Left renal pelvis (tissue), 4 donors: ENCODE measurements around the gene SMIM32. TPM values are rescaled to one million over a fixed set of nuclear protein-coding genes. Genes with fewer than 3 reads are reported as not detected.

ENCODE experiments used
- DNase-seq, 4 donors: peaks; one replicate each; pipeline ENCODE4 v3.0.0-alpha.2; 2013; ENCODE audit warnings: low read depth in 4 of 4, low spot score in 3 of 4
- polyA plus RNA-seq, 4 donors: library from polyadenylated mRNA; unstranded; fragments of 120-200 nt; gene quantifications; one replicate each; pipeline ENCODE4 v1.2.1, GENCODE V29; 2013; ENCODE audit not compliant: insufficient read length in 4 of 4

The SMIM32 gene
- polyA plus RNA-seq, 4 donors: 0.15 to 19.5 (median 10.5) TPM

DNA sequence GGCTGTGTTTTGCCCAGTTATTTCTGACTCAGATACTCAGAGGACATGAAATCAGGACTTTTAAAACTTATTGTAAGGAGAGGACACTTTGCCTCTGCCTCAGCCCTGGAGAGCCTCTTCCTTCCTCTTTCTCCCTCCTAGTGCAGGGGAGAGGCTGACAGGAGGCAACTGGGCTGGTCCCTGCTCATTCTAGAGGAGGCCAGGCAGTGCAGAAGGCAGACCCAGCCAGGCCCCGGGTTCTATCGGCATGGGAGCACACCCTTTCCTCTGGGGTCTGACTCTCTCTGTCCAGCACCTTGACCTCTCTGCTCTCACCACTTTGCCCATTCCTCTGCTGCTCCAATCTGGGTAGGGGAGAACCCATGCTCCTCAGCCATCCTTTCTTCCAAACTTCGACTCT, 16.0 kb upstream of the SMIM32 start:
- no peak for DNase-seq

DNA sequence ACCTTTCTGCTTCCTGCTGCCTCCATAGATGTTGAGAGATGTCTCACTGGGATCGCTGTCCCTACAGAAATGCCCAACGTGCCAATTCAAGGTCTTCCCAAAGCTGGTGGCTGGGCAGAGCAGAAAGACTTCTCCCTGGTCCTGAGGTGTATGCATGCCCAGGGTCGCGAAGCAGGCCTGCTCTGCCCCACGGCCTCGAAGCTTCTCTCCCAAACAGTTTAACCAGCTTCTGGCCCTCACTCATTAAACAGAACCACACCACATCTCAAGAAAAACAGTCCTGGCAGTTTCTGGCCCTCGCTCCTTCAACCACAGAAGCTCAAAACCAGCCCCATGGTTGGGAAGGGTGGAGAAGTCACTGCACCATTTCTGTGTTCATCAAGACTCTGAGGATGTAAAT, 14.7 kb upstream of the SMIM32 start:
- DNase-seq: no peak

DNA sequence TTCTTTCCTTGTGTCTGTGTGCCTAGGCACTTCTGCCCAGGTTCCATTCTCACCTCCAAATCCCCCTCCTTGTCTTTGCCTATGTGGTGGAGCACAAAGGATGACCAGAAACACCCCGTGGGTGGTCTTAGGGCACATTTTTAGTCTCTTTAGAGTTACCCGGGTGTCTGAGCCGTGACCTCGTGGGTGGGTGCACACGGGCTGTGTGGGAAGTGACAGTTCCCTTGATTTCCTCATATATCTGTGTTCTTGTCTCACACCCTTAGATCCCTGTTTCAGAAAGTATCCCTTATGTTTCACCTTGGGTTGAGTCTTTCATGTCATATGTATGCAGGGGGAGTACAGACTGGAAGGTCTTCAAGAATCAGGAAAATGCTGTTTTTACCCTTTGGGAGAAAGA, 13.4 kb upstream of the SMIM32 start:
- no peak for DNase-seq

DNA sequence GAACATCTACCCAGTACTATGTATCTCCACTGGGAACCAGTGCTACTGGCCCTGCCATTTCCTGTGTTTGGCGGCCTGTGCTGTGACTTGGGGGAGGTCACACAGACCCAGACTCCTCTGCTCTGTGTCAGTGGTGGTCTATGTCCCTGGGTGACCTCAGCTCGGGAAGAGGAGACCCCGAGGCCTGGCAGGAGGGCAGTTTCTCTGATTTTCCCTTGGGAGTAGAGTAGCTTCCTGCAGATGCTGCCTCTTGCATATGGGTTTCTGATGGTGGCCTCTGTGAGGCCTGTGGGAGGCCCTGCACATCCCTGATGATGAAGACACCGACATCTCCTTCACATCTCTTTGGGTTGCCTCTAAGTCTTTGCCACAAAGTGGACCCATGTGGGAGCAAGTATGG, 13.0 kb upstream of the SMIM32 start:
- DNase-seq: no peak

DNA sequence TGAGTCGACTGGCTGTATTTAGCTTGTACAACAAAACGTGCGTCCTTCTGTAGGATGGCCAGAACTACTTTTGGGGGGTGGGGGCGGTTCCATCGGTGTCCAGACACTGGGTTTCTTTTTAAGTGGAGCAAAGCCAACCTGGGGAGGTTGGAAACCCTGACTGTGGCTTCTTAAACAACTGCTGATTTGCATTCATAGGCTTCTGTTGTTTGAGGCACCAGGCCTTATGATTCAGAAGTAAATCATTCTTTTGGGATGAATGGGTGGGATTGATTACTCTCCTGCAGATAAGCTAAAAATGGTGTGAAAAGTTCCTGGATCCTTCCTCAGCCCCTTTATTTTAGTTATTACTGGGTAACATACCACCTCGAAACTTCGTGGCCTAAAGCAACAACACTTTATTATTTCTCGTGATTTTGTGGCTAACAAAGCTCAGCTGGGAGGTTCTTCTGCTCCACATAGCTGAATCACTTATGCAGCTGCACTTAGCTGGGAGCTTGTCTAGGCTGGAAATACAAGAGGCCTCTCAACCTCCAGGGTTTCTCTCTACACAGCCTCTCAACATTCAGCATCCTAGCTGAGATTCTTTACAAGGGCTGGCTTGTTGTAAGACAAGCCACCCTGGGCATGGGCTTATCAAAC, 12.2 kb upstream of the SMIM32 start:
- DNase-seq: no peak

DNA sequence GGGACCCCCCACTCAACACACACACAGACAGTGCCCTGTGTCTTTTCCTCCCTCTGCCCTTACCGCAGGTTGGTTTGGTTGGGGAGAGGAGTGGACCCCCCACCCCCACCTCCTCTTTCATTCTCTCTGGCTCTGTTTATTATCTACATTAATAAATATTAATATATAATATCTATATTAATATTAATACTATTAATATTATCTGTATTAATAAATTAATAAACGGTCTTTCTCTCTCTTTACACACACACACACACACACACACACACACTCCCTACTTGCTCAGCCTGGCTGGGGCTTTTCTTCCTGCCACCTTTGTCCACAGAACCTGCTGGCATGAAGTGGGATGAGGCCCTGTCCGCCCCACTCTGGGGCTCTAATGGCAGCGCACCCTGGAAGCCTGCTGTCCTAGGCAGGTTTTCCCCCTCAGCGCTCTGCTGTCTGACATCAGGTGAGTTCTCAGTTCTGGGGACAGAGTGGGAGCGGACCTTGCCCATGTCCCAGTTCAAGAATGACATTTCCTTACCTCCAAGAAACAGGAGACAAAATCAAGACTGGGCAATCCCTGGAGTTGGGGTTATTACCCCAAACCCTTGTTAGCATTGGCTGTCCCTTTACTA, 10.5 kb upstream of the SMIM32 start:
- no peak for DNase-seq

DNA sequence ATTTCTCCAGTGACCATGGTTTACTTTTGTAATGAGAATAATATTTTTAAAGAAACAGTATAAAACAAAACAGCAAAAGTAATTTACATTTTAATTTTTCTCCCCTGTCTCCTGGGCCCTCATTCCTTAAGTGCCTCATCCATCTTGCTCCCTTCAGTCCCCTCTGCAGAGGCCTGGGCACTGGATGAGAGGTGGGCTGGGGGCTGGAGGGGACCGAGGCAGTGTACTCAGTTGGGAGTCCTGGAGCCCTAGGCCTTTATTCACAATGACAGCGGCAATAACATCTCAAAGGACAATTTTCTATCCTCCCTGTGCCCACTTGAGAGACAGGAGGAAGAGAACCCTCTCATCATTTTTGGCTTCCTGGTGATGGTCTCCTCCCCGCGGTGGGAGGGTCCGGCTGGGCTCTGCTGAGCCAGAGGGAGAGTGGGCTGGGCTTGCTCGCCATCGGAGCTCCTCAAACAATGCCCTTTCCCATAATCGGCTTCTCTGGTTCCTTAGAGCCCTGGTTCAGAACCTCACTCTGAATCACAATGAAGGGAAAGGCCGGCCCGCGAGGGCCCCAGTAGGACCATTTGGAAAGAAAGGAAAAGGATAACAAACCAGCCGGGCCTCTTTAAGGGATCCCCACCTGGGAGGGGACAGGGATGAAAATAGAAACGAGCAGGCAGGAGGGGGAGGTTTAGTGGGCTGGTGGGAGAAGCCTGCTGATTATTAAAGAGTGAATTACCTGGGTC, 9.7 kb upstream of the SMIM32 start:
- no peak for DNase-seq

DNA sequence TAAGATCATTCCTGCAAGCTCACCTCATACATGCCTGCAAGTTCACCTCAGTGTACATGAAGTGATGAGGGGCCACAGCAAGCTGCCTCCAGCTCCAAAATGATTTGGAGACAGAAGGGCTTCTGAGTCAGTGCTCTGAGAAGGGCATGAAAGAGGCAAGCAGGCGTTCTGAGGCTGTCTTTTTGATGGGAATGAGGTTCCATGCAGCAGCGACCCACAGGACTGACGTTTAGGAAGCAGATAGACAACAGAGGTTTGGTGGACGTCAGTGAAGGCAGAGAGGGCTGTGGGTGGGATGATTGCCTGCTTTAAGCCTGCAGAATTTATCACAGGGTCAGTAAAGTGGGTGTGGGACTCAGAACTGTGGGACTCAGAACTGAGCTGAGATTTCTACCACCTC, 8.9 kb upstream of the SMIM32 start:
- DNase-seq: no peak

DNA sequence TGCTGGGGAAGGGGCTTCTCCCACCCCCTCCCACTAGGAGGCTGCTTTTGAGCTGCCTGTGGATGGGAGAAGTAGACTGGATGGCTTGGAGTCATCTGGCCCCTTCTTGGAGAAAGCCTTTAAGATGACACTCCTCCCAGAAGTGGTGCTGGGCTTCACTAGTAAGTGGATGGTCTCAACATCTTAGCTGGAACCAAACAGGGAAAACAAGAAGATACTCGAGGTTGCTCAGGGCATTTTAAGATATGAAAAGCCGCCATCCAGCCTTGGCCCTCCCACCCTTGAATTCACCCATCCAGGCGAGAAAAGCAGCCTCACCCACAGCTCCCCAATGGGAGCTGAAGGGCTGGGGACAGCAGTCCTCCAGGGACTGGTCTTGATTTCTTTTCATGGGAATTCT, 7.8 kb upstream of the SMIM32 start:
- no peak for DNase-seq

DNA sequence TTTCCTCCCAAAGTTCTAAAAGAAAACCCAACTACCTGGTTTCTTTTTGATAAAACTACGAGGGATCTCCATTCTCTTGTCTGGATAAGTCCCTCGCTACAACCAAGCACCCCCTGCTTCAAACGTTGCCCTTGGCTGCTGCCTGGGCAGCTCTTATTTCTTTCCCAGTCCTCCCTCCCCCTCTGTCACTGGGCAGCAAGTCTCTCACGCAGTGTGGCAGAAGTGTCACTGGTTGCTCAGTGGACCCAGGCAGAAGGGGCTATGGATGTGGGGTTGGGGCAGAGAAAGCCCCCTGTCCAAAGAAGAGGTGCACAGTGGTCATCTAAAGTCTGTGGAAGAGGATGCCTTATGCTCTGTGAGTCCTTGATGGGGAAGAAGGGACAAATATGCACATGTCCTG, 7.2 kb upstream of the SMIM32 start:
- DNase-seq: no peak

DNA sequence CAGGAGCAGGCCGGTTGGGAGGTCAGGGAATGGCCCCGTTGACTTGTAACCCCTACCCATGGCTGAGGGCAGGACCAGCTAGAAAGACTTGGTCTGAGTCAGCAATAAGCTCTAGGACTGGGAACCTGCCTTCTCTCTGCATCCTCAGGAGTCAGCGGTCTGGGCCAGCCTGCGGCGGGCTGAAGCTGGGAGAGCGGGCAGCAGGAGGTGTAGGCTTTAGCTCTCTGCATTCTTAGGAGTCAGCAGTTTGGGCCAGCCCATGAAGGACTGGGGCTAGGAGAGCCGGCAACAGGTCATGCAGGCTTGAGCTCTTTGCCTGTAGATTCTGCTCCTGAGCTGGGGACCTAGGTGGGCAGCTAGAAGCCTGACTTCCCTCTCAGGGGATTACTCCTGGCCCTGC, 6.4 kb upstream of the SMIM32 start:
- no peak for DNase-seq

DNA sequence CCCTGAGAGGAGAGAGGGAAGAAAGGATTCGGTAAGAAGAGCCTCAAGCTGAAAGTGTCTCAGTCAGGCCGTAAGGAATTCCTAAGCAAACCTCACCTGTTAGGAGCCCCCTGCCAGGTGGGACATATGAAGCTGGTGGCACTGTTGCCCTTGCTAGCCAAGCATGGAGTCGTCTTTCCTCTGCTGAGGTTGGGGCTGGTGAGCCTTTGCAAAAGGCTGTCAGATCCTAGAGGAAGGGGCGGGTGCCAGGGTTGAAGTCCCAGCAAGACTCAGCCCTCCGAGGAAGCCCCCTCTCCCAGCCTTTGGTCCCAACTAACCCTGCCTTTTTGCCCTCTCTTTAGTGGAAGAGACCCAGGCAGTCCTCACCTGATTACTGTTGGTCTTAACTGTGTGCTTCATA, 5.5 kb upstream of the SMIM32 start:
- DNase-seq: no peak

DNA sequence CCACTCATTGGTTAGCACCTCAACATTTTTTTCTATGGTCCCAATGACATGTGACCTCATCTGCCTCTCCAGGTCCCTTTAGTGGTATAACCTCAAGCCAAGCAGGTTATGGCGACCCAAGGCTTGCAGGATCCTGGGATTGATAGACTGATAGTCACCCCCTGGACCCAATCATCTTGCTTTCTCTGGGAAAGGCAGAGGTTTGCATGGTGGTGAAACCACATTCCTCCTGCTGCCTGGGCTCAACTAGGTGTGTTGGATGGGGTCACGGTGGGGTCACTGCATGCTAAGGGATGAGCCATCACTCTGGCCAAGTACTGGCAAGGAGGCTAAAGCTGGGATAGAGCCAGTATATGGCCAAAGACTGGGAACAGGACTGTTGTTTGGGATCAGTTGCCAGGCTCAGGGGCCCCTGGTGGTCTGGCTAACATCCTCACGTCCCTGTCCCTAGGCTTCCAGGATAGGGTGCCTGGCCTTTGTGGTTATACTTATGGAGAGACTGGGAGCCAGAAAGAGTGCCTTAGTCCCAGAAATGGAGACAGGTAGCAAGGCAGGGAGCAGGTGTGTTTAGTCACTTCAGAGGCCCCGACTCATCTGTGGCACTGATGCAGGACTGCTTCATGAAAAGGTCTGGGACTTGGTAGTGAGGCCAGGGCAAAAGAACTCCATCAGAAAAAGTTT, 4.6 kb upstream of the SMIM32 start:
- DNase-seq: no peak

DNA sequence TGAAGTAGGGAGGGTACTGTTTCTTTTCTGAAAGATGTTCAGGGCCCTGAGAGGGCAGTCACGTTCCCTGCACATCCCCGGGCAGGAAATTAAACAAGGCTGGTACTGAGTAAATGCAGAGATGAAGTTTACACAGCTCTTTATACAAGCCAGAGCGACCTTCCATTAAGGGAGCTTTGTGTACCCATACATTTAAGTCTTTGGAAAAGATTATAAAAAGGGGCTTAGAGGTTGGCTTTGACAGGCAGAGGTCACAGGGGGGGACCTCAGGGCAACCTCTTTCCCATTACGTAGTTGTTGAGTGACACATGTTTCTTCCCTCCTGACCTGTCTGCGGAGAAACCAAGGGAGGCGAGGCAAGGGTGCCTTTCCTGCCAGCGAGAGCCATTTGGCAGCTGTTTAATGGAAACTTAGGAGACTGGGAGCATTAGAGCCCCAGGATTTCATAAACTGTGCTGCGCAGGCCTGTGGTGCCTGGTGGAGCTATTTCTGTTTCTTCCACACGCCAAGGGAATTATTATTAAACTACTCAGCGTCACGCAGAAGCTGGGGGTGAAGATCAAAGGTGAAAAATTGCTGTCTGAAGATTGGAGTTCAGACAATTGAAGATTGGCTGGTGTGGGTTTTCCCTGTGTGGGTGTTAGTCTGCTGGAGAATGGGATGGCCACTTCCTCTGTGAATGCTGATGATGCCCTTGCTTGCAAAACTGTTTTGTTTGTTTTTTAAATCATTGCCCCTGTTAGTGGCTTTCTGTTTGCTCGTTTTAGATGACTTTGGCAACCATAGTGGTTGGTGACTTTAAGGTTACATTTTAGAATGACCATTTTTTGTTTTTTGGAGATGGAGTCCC, 3.2 kb upstream of the SMIM32 start:
- no peak for DNase-seq

DNA sequence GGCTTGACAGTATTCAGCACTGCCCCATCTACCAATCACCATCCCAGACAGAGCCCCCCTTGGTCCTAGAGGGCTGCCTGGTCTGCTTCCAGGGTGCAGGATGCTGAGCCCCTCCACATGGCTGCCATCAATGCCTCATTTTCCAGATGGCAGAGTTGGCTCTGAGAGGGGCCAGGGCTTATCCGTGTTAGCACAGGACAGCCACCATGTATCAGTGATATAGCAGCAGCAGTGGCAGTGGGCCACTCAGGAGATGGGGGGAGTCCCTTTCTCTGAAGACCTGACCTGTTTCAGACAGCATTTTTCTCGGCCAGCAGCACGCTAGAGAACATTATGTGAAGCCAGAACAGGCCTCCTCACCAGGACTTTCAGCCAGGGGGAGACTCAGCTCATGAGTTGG, 1.6 kb upstream of the SMIM32 start:
- no peak for DNase-seq

DNA sequence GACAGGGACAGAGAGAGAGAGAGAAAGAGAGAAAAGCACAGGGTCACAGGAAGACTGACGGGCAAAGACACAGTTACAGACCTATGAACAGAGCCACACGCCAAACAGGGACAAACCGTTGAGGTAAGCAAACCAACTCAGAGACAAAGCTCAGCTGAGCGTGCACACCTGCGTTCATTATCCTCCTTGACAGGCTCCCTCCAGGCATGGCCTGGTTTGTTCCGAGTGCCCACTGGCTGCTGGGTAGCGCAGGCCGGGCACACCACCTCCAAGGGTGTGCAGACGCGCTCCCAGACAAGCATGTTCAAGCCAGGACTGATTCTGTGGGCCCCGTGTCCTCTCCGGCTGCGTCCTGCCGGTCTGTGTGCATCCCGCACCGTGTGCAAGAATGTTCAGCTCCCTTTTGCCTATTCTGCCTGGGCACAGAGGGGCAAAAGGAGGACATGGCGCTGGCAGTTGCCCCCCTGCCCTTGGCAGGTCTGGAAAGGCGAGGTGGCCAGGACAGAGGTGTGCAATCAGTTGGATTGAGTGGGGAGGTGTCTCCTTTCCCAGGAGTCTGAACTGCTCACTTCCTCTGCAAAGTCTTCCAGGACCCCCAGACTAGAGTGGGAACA, 467 bp upstream of the SMIM32 start:
- DNase-seq: no peak

DNA sequence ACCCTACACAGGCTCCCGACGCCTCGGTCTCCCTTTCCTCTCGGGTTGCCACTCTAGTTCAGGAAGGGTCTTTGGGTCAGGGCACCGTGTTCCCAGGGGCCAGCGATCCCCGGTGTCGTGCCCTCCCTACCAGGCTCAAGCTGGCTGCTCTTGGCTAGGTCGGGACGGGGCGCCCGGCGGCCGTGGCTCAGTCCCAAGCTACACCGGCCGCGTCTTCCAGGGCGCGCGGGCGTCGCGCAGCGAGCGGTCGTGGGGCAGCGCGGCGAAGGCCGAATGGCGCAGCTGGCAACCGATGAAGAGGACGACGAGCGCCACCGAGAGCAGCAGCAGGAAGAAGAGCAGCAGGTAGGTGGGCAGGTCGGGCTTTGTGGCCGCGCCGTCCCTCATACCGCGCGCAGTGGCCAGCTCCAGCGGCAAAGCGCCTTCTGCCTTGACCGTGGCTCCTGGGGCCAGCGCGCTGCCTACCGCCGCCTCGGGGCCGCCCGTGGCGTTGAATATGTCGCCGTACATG, 892 bp downstream of the SMIM32 start:
- DNase-seq: no peak

DNA sequence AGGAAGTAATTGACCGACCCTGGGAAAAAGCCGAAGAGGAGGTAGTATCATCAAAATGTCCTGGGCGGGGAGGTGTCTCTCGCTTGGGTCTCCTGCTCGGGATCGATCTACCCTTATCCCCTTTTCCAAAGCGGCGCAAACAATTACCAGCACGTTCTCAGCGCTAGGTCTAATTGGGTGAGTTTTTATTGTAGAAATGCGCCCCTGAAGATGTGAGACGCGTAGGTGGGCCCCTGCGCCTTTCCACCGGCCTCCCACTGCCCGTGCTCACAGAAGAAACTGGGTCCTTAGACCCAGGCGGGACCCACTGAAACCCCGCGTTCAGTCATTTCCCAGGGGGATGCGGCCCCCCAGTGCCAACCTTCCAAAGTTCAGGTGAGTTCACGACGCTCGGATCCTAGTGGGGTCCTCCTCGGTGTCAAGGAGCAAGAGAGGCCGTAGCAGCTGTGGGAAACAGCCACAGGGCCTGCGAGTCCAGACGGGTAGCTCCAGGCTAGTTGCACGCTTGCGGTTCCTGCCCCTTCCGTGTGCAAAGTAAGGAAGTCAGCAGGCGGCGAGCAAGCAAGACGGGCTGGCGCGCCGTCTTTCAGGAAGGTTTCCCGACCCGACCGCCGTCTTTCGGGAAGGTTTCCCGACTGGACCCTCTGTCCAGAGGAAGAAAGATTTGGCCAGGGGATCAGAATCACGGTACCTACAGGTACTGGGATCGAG, 1.5 kb downstream of the SMIM32 start:
- DNase-seq: no peak

DNA sequence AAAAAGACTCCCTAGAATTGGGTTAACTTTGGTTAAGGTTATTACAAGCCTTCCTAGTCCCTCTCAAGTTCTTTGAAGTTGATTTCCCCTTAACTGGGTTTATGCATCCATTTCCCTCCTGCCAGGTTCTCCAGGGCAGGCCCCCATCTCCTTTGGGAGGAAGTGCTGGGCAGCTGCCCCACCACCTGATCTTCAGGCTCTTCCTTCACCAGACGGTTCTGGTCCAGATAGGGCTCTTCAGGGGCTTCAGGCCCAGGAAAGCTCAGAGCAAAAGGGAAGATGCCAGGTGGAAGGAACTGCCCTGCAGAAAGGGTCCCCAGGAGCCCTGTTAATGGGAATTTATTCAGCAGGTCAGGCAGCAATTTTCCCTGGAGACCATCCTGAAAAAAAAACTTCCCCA, 2.1 kb downstream of the SMIM32 start:
- no peak for DNase-seq
